GM12878 (cell line): ENCODE results near the gene DMRTB1. TPM values are rescaled to one million over a fixed set of nuclear protein-coding genes. Genes with fewer than 3 reads are reported as not detected.
A peak's percentile ranks its signal among the peaks of the same experiment; 100 is the strongest.

Experiments used
- ATAC-seq: fragments of 200-7000 bp; cut with Tn5 transposase; 3 replicates; pipeline ENCODE4 v1.9.1; 2020; ENCODE audit warnings: mild to moderate bottlenecking, moderate library complexity
- BruUV-seq: library from RNA; stranded (reverse); fragments of 400-500 nt; replicated peaks from 2 replicates; lab custom pipeline; 2021; lab: Mats Ljungman, UMichigan
- CTCF ChIA-PET: fragments of 300-600 bp; sonication (Branson Sonifier 250); formaldehyde crosslinking; extraction: SDS; loops from one replicate; lab custom pipeline; 2021; ENCODE audit warnings: inconsistent platforms; lab: Yijun Ruan, JAX
- POLR2A ChIA-PET: fragments of 350-600 bp; formaldehyde crosslinking; extraction: SDS; loops from one replicate; lab custom pipeline; 2021; ENCODE audit warnings: inconsistent platforms; lab: Charles Lee
- RAD21 ChIA-PET: fragments of 300-600 bp; sonication (Branson Sonifier 250); formaldehyde crosslinking; loops from one replicate; lab custom pipeline; 2023; ENCODE audit warnings: antibody characterized with exemption; ENCODE audit not compliant: unreplicated experiment; lab: Charles Lee
- SMC1A ChIA-PET: fragments of 300-600 bp; sonication (Branson Sonifier 250); formaldehyde crosslinking; loops from one replicate; lab custom pipeline; 2023; ENCODE audit not compliant: unreplicated experiment, uncharacterized antibody; lab: Charles Lee
- DNase-seq: peaks from one replicate; pipeline ENCODE4 v3.0.0-alpha.2; 2011; ENCODE audit warnings: low read depth, low spot score
- FAIRE-seq: peaks from 3 replicates; lab custom pipeline; 2011; peaks lifted over from hg19 to GRCh38; lab: Jason Lieb, UNC
- H2AFZ ChIP-seq: 2 replicates; pipeline ENCODE4 v1.6.0; 2011; ENCODE audit warnings: low read depth, low read length, control low read depth; ENCODE audit not compliant: control insufficient read depth
- H3K27ac ChIP-seq: 2 replicates; pipeline ENCODE4 v1.5.1; 2011; ENCODE audit warnings: control low read depth; ENCODE audit not compliant: control insufficient read depth, insufficient read depth
- H3K27me3 ChIP-seq, 2 experiments: replicated peaks in 1 of 2; 2 replicates each; pipeline versions ENCODE4 v1.6.0 to v1.6.1; 2011; ENCODE audit warnings: low read length in 1 of 2; ENCODE audit not compliant: control insufficient read depth in 2 of 2, insufficient read depth in 2 of 2
- H3K36me3 ChIP-seq, 2 experiments: 2 replicates each; pipeline ENCODE4 v1.5.1; 2011; ENCODE audit warnings: low read length in 1 of 2; ENCODE audit not compliant: control insufficient read depth in 2 of 2, insufficient read depth in 2 of 2
- H3K4me1 ChIP-seq: 2 replicates; pipeline ENCODE4 v1.6.1; 2011; ENCODE audit warnings: mild to moderate bottlenecking, low read length, moderate library complexity, mixed read lengths; ENCODE audit not compliant: control insufficient read depth, insufficient read depth
- H3K4me2 ChIP-seq: 2 replicates; pipeline ENCODE4 v1.6.0; 2011; ENCODE audit warnings: control low read depth; ENCODE audit not compliant: control insufficient read depth, insufficient read depth
- H3K4me3 ChIP-seq: fragments of 200-600 bp; sonication (generic); 2 replicates; pipeline ENCODE4 v1.5.1; 2016
- H3K79me2 ChIP-seq: 2 replicates; pipeline ENCODE4 v1.6.0; 2011; ENCODE audit warnings: low read length; ENCODE audit not compliant: control insufficient read depth, insufficient read depth
- H3K9ac ChIP-seq: 2 replicates; pipeline ENCODE4 v1.8.0; 2011; ENCODE audit warnings: low read length, control low read depth, mixed read lengths; ENCODE audit not compliant: control insufficient read depth, insufficient read depth
- H3K9me3 ChIP-seq: replicated peaks from 3 replicates; pipeline ENCODE4 v1.5.1; 2011; ENCODE audit warnings: mild to moderate bottlenecking, low read length; ENCODE audit not compliant: control insufficient read depth, insufficient read depth
- H4K20me1 ChIP-seq: 2 replicates; pipeline ENCODE4 v1.6.0; 2011; ENCODE audit not compliant: control insufficient read depth, insufficient read depth
- CHD2 ChIP-seq: IDR thresholded peaks from 2 replicates; pipeline ENCODE4 v1.6.1; 2011; ENCODE audit warnings: low read depth, low read length, improper control_type of control experiment, borderline replicate concordance
- HSF1 ChIP-seq: fragments of 150-350 bp; IDR thresholded peaks from 2 replicates; pipeline ENCODE4 v1.6.1; 2014; ENCODE audit warnings: mild to moderate bottlenecking, low read depth, low read length
- IKZF2 ChIP-seq, 2 experiments: fragments of 450-650 bp; IDR thresholded peaks; 2 replicates each; pipeline ENCODE4 v1.6.1; 2017; ENCODE audit warnings: mild to moderate bottlenecking in 2 of 2, moderate library complexity in 2 of 2
- KLF5 ChIP-seq: fragments of 450-650 bp; IDR thresholded peaks from 2 replicates; pipeline ENCODE4 v1.6.1; 2014; ENCODE audit warnings: mild to moderate bottlenecking; ENCODE audit not compliant: partially characterized antibody
- POLR2AphosphoS2 ChIP-seq: IDR thresholded peaks from 2 replicates; pipeline ENCODE4 v1.6.1; 2011; ENCODE audit warnings: low read depth, mild to moderate bottlenecking, low read length, improper control_type of control experiment, moderate library complexity
- RELA ChIP-seq: fragments of 450-650 bp; IDR thresholded peaks from 2 replicates; pipeline ENCODE4 v1.8.0; 2014; ENCODE audit warnings: borderline replicate concordance; ENCODE audit not compliant: partially characterized antibody
- WGBS: methylation state at CpG from one replicate; pipeline ENCODE4 v1.1.6; 2016; ENCODE audit warnings: low lambda C conversion rate; ENCODE audit not compliant: insufficient replicate concordance, insufficient coverage; ENCODE audit errors: missing lambda C conversion rate; 5-methylcytosine and 5-hydroxymethylcytosine counted together
- in situ Hi-C: fragments of 300-500 bp; cut with MboI; formaldehyde crosslinking; loops from 9 replicates; pipeline ENCODE4 v1.14.3; 2018; ENCODE audit warnings: mixed read lengths
- intact Hi-C: fragments of 100-400 bp; cut with micrococcal nuclease; formaldehyde crosslinking; loops from one replicate; pipeline ENCODE4 v1.14.2; 2022; ENCODE audit not compliant: unreplicated experiment
- polyA plus RNA-seq, 11 experiments: library from polyadenylated mRNA; depleted of rRNA in 4 of 11; unstranded in 6 of 11; stranded (reverse) in 5 of 11; fragments of >200 nt; fragmentation: Nextera tagmentation in 4 of 11; fragmentation: Illumina TruSeq in 1 of 11; extraction: Ambion mirVana in 4 of 11; extraction: Trizol in 1 of 11; gene quantifications; 1 replicate in 1 of 11; 2 replicates in 10 of 11; pipeline versions ENCODE4 v1.2.1 to v1.2.3, GENCODE V29; 2011 to 2016; ENCODE audit warnings: inconsistent platforms in 2 of 11, missing spikeins in 2 of 11, low read depth in 1 of 11
- total RNA-seq, 4 experiments: library from RNA; depleted of rRNA in 3 of 4; stranded (reverse); fragments of >200 nt in 3 of 4; fragmentation: Illumina TruSeq in 1 of 4; extraction: Trizol in 1 of 4; gene quantifications; 2 replicates each; pipeline versions ENCODE4 v1.2.1 to v1.2.3, GENCODE V29; 2013 to 2021
- TF ChIP-seq, protein P1 (sequence below): fragments of 450-650 bp; IDR thresholded peaks from 2 replicates; pipeline ENCODE4 v1.6.1; 2017; ENCODE audit warnings: mild to moderate bottlenecking, moderate library complexity

Gene DMRTB1
- total and polyA plus RNA-seq, 10 of the 15 experiments (the other 5 are each of a cell fraction or from before 2014, with no cell fraction given): not detected

- in situ Hi-C loops: no loop called here
- H3K79me2 ChIP-seq: no peaks in the 10 kb centered on the region
- DNase-seq (no peak), FAIRE-seq (no peak), ATAC-seq (no peak)
- POLR2A ChIA-PET: interaction anchor here (0.7 kb wide), 1 partner anchor 283 kb away, joined by 3 read pairs; no protein-coding TSS in a partner anchor
- no TSS peak for BruUV-seq
- H3K9ac ChIP-seq: no peak overlapping the region
- no peak overlapping the region for H2AFZ ChIP-seq
- 0% methylated on average over 3 of the region's 3 CpGs for WGBS
- no peaks in the 10 kb centered on the region for H3K36me3 ChIP-seq
- CTCF ChIA-PET: interaction anchor here (0.6 to 1.4 kb wide), 4 partner anchors 26 to 246 kb away, joined by 3 read pairs; no protein-coding TSS in a partner anchor
- RAD21 ChIA-PET: interaction anchor here (1.6 kb wide), 1 partner anchor 14 kb away, joined by 4 read pairs; no protein-coding TSS in a partner anchor
- no peaks in the 10 kb centered on the region for H3K27me3 ChIP-seq
- no peak overlapping the region for H3K27ac ChIP-seq
- no peaks in the 10 kb centered on the region for H4K20me1 ChIP-seq
- no peaks in the 10 kb centered on the region for H3K9me3 ChIP-seq
- no peak overlapping the region for H3K4me2 ChIP-seq
- no peaks in the 10 kb centered on the region for H3K4me1 ChIP-seq
- SMC1A ChIA-PET: no interaction called here
- TF ChIP-seq HSF1 (0 out of 2 replicates have a peak, but pooled peaks have one; percentile 45), CHD2 (no peak)
- TF ChIP-seq, all 136 proteins: peak for 1
- no peak overlapping the region for H3K4me3 ChIP-seq
- intact Hi-C loops: no loop called here
Measured at GRCh38 chr1:53458634-53459033, 565 bp upstream of the DMRTB1 start.

DNA sequence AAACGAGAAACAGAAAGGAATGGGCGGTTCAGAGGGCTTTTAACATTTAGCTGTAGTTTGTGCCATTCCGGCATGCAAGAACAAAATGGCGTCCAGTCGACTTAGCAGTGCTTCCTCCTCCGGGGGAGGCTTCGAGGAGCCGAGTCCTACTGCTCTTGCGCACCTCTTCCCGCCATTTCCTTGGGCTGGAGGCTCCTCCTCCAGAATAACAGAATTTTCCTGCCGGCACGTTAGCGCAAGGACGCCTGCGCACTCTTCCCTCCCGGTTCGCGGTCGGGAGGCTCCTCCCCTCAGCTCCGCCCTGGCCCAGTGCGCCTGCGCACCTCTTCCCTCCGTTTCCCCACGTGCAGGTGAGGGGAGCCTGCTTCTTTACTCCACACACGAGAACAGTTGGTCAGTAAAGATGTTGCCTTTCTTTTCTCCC, 1.0 kb downstream of the DMRTB1 start:
- Histone ChIP-seq H3K4me2 (no peak overlapping the region), H3K4me3 (no peak overlapping the region), H3K27me3 (no peaks in the 10 kb centered on the region), H3K79me2 (no peaks in the 10 kb centered on the region), H3K9me3 (no peaks in the 10 kb centered on the region), H3K4me1 (no peaks in the 10 kb centered on the region), H3K27ac (no peak overlapping the region), H2AFZ (no peak overlapping the region), H3K9ac (no peak overlapping the region), H4K20me1 (no peaks in the 10 kb centered on the region), H3K36me3 (no peaks in the 10 kb centered on the region)
- POLR2A ChIA-PET: no interaction called here
- SMC1A ChIA-PET: no interaction called here
- no peak for FAIRE-seq
- 67% methylated on average over 25 of the region's 25 CpGs for WGBS
- CTCF ChIA-PET: interaction anchor here (1.1 kb wide), 1 partner anchor 11 kb away, joined by 3 read pairs; no protein-coding TSS in a partner anchor
- in situ Hi-C loops: no loop called here
- intact Hi-C loops: no loop called here
- no peak for DNase-seq
- BruUV-seq: no TSS peak
- ATAC-seq: no peak
- RAD21 ChIA-PET: no interaction called here
- no peak for TF ChIP-seq POLR2AphosphoS2
- no peak for TF ChIP-seq IKZF2 (IDR thresholded peaks at IDR 0.05)
- TF ChIP-seq RELA: no peak
- TF ChIP-seq, protein P1, sequence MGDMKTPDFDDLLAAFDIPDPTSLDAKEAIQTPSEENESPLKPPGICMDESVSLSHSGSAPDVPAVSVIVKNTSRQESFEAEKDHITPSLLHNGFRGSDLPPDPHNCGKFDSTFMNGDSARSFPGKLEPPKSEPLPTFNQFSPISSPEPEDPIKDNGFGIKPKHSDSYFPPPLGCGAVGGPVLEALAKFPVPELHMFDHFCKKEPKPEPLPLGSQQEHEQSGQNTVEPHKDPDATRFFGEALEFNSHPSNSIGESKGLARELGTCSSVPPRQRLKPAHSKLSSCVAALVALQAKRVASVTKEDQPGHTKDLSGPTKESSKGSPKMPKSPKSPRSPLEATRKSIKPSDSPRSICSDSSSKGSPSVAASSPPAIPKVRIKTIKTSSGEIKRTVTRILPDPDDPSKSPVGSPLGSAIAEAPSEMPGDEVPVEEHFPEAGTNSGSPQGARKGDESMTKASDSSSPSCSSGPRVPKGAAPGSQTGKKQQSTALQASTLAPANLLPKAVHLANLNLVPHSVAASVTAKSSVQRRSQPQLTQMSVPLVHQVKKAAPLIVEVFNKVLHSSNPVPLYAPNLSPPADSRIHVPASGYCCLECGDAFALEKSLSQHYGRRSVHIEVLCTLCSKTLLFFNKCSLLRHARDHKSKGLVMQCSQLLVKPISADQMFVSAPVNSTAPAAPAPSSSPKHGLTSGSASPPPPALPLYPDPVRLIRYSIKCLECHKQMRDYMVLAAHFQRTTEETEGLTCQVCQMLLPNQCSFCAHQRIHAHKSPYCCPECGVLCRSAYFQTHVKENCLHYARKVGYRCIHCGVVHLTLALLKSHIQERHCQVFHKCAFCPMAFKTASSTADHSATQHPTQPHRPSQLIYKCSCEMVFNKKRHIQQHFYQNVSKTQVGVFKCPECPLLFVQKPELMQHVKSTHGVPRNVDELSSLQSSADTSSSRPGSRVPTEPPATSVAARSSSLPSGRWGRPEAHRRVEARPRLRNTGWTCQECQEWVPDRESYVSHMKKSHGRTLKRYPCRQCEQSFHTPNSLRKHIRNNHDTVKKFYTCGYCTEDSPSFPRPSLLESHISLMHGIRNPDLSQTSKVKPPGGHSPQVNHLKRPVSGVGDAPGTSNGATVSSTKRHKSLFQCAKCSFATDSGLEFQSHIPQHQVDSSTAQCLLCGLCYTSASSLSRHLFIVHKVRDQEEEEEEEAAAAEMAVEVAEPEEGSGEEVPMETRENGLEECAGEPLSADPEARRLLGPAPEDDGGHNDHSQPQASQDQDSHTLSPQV: no peak
- TF ChIP-seq KLF5: no peak
